ENCODE measurements around the gene ZMIZ1.

Gene ZMIZ1

DNA sequence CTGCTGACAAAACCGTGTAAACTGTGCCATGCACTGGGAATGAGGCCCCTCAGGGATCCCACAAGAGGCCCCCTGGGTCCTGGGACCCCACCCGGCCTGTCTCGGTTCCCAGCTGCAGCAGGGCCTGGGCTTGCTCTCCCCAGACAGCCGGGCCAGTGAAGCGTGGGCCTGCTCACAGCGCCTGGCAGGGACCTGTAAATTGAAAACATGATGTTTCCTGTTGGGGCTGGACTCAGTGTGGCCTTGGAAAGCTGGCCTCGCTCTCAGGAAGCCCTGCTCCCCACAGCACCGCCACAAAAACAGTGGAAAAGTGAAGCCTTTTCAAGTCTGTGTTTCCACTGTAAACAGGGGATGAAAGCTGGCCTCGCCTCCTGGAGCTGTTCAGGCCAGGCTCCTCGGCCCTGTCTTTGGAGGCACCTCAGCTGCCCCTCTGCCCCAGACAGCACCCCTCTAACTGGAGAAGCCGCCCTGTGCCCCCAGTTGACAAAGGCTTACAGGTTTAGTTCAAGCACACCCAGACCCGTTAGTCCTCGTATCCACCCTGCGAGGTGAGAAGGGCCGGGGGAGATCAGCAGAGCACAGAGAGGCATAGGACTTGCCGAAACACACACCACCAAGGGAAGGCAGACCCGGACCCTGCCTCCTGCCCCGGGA is 108.3 kb downstream of the ZMIZ1 start:
- no peak overlapping the region for H3K4me3 ChIP-seq (replicated peaks in 1 of 2; ENCODE audit: low read depth in 2 of 2, low read length in 2 of 2)
- TF ChIP-seq, protein P1, sequence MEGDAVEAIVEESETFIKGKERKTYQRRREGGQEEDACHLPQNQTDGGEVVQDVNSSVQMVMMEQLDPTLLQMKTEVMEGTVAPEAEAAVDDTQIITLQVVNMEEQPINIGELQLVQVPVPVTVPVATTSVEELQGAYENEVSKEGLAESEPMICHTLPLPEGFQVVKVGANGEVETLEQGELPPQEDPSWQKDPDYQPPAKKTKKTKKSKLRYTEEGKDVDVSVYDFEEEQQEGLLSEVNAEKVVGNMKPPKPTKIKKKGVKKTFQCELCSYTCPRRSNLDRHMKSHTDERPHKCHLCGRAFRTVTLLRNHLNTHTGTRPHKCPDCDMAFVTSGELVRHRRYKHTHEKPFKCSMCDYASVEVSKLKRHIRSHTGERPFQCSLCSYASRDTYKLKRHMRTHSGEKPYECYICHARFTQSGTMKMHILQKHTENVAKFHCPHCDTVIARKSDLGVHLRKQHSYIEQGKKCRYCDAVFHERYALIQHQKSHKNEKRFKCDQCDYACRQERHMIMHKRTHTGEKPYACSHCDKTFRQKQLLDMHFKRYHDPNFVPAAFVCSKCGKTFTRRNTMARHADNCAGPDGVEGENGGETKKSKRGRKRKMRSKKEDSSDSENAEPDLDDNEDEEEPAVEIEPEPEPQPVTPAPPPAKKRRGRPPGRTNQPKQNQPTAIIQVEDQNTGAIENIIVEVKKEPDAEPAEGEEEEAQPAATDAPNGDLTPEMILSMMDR (IDR thresholded peaks at IDR 0.05; ENCODE audit: low read depth, low read length) = no peak
- DNase-seq (ENCODE audit: low read depth in 2 of 2) = peak in 1 of 2 donors; percentile 70

DNA sequence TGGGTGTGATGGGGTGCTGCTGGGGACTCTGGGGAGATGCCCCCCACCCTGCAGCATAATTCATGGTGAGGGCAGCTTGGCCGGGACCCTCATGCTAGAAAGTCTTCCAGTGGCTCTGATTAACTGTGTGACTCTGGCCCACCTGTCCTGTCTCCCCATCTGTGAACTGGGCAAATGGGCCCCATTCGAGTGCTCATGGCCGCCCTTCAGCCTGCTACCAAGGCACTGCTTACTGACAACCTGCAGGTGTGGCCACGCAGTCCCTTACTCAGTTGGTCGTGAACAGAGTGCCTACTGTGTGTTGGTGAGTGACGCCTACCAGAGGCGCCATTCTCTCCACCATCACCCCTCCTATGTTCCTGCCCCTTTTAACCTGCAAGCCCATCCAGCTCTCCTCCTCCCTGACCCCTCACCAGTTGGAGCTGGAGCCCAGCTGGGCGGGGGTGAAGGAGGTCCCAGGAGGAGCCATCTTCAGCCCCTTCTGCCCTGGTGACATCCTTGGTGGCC is 109.4 kb downstream of the ZMIZ1 start:
- DNase-seq (ENCODE audit: low read depth in 2 of 2) = no peak
- H3K4me3 ChIP-seq (replicated peaks in 1 of 2; ENCODE audit: low read depth in 2 of 2, low read length in 2 of 2) = no peak overlapping the region
- TF ChIP-seq, protein P1 (IDR thresholded peaks at IDR 0.05; ENCODE audit: low read depth, low read length) = no peak

DNA sequence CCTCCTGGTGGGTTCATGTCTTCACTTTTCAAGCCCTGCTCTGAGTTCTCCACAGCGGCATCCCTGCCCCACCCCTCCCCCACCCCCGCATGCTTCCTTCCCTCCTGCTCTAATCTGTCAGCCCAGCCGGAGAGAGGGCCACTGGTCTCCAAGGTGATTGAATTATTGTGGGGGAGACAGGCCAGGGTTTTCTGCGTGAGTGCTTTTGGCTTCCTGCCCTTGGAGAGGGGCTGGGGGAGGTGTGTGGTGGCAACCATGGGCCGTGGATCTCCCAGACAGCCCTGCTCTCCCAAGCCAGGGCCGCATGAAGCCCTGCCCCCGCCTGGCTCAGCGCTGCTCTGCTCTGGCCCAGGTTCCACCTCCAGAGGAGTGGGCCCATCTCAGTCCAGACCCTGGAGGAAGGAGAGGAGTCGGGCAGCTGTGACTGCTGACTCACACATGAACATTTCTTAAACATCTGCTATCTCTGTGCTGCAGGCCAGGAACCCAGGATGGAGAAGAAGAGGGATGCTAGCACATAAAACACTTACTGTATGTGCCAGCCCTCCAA is 109.9 kb downstream of the ZMIZ1 start:
- TF ChIP-seq, protein P1 (IDR thresholded peaks at IDR 0.05; ENCODE audit: low read depth, low read length) = no peak
- DNase-seq (ENCODE audit: low read depth in 2 of 2) = peak; percentile 69 to 86
- H3K4me3 ChIP-seq (replicated peaks in 1 of 2; ENCODE audit: low read depth in 2 of 2, low read length in 2 of 2) = no peak overlapping the region

DNA sequence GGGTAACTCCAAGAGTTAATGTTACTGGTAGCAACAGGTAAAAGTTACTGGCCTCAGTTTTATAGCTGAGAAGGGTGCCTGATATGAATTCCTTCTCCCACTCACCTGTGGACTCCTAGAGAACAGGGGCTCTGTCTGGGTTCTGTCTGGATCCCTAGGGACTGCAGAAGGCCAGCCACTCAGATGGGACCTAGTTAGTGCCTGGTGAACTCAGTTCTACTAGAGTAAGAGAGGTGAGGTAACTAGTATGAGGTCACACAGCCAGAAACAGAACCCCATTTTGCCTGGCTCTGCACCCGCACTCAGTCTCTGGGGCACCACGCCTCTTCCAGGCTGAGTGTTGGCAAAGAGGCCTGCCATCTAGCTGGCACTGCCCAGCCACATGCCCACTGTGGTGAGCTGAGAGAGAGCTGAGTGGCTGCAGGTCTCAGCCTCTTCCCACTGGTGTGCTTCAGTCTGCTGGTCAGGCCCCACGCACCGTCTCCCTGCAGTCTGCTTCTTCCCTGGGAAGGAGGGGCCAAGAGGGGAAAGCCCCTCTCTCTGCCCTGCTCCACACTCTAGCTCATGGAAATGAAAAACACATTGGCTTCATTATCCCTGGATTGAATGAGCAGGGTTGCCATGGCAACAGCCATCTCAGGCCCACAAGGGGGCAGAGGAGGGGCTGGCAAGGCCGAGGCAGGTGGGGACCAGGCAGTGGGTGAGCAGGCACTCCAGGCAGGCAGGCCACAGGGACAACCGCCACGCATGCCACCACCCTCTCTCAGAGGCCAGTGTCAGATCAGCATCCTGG is 110.6 kb downstream of the ZMIZ1 start:
- TF ChIP-seq, protein P1 (IDR thresholded peaks at IDR 0.05; ENCODE audit: low read depth, low read length) = no peak
- H3K4me3 ChIP-seq (replicated peaks in 1 of 2; ENCODE audit: low read depth in 2 of 2, low read length in 2 of 2) = no peak overlapping the region
- no peak for DNase-seq (ENCODE audit: low read depth in 2 of 2)

DNA sequence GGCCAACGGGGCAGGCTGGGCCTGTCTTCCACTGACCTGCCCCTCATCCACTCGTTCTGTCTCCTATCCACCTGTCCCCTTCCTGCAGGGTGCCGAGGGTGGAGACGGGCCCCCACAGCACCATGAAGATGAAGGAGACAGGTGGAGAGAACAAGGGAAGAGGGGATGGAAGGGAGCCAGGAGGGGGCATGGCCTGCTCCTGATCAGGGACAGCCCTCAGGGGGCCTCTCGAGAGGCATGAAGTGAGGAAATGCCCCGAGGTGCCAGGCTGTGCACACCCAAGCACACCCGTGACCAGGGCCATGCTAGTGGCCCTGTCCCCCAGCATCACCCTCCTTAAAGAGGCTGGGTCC is 111.2 kb downstream of the ZMIZ1 start:
- TF ChIP-seq, protein P1 (IDR thresholded peaks at IDR 0.05; ENCODE audit: low read depth, low read length) = no peak
- no peak for DNase-seq (ENCODE audit: low read depth in 2 of 2)

DNA sequence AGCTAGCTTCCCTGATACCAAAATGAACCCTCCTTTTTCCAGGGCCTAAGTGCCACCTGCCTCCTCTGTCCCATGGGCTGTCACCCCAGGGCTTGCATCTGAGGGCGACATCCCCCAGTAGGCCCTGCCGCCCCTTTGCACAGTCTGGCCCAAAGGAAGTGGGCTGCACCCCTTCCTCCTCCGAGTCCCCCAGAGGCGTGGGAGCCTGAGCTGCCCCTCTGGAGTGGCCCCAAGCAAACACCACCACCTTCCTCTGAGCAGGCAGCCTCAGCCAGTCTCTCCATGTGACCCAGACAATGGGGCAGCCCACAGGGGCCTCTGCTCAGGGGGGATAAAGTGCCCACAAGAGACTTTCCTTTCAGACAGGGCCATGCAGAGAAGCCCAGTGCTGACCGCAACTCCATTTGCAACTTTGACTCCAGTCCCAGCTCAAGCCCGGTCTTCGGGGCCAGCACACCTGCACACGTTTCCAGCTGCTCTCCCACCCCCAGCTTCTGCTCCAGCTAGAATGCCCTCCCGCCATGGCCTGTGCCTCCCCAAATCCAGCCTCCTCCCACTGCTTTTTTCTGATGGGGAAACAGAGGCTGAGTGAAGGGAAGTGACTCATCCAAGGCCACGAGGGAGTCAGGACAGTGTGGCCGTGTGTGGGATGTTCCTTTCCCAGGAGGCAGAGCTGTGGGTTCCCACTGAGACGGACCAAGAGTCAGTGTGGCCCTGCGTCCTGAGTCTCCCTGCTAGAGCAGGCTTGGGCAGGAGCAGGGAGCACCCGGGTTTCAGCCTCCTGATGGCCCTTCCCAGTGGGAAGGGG is 111.9 kb downstream of the ZMIZ1 start:
- DNase-seq (ENCODE audit: low read depth in 2 of 2) = no peak
- TF ChIP-seq, protein P1 (IDR thresholded peaks at IDR 0.05; ENCODE audit: low read depth, low read length) = no peak
- H3K4me3 ChIP-seq (replicated peaks in 1 of 2; ENCODE audit: low read depth in 2 of 2, low read length in 2 of 2) = no peak overlapping the region

More for the DNA sequence above, 111.2 kb downstream of the ZMIZ1 start:
- no peak overlapping the region for H3K4me3 ChIP-seq (replicated peaks in 1 of 2; ENCODE audit: low read depth in 2 of 2, low read length in 2 of 2)

Measured in cardiac fibroblast (primary cell).